ENCODE data around the gene SPTBN2. TPM values are rescaled to one million over a fixed set of nuclear protein-coding genes. Genes with fewer than 3 reads are reported as not detected.
A peak's percentile ranks its signal among the peaks of the same experiment; 100 is the strongest.

The SPTBN2 gene
- polyA plus RNA-seq, 2 of the 4 experiments (the other 2 are of a cell fraction) = 4.4 to 9.9 TPM

DNA sequence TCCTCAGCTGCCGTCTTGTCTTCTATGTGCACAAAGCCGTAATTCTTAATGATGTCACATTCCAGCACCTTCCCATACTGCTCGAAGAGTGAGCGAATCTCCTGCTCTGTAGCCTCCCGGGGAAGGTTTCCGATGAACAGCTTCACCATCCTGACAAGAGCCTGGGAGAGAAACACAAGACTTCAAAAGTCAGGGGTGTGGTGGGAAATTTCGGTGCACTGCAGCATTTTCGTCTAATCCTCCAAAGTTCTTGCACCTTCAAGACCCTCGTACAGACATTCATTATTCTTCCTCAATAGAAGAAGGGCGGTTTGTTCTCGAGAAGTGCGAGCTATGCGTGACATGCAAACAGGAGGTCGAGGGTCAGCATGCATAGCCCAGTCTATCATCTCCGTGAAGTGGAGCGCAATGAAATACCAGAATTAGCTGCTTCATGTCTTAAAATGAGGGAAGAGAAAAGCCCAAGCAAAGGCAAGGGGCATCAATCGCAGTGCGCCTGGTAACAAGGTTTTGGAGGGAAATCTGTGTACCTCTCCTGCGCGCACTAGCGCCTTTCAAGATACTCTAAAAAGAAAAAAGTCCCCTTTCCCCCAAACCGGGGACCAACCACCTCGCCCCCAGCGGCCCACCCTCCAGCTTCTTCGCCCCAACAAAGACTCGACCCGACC is 52.0 kb downstream of the SPTBN2 start:
- Histone ChIP-seq H3K4me3 (peak overlapping the region; percentile 72), H3K9me3 (no peaks in the 10 kb centered on the region), H3K4me2 (peak overlapping the region; percentile 70), H3K27ac (peak overlapping the region; percentile 94 to 98), H3K4me1 (peaks cover 26% of the 10 kb centered on the region)
- whole genome bisulfite sequencing (ENCODE audit: missing lambda C conversion rate) = 46% methylated on average over 23 of the region's 27 CpGs
- POLR2A ChIA-PET = interaction anchor here (0.7 to 2.6 kb wide), 16 partner anchors 8 to 291 kb away, joined by 3 to 23 read pairs (median 8); partner anchors contain the start of genes ACTN3, DPP3, MRPL11 and RBM14
- FAIRE-seq (no peak), DNase-seq (ENCODE audit: low read depth in 1 of 2, low spot score in 1 of 2) (no peak), ATAC-seq (no peak)
- TF ChIP-seq RARB (CRISPR knock-in tag; IDR thresholded peaks at IDR 0.05) = no peak
- TF ChIP-seq CHD2 (IDR thresholded peaks at IDR 0.05; ENCODE audit: low read length, partially characterized antibody) = no peak
- CTCF ChIA-PET = interaction anchor here (0.6 to 5.7 kb wide), 15 partner anchors 9 to 288 kb away, joined by 3 to 63 read pairs (median 7); partner anchors contain the start of genes CCDC87, CCS, MRPL11 and NPAS4

DNA sequence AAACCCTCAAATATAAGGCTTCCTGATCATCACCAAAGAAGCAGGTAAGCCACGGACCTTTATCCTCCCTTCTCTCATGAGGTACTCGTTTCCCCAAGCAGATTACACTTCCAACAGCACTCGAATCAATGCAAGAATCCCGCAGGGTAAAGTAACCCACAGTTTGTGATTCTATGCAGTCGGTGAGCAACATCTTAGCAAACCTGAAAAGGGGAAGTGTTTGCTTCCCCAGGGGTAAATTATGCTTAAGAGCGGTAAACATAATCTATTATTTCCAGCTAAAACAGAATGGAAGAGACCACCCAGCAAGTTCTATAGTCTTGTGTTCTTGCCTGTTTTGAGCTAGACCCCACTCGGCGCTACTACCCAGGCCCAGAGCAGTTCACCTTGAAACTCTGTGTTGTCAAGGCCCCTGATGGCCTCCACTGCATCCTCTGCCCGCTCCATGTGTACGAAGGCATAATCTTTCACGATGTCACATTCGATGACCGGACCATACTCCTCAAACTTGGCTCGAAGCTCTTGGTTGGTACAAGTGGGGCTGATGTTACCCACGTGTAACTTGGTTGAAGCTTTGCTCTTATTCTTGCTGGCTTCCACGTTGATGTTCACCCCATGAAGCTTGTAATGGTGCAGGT is 52.6 kb downstream of the SPTBN2 start:
- DNase-seq (ENCODE audit: low read depth in 1 of 2, low spot score in 1 of 2) (no peak), ATAC-seq (no peak), FAIRE-seq (no peak)
- POLR2A ChIA-PET = interaction anchor here (2.5 to 2.6 kb wide), 2 partner anchors 70 to 196 kb away, joined by 10 to 17 read pairs; partner anchors contain the start of gene DPP3
- Histone ChIP-seq H3K4me1 (peaks cover 26% of the 10 kb centered on the region), H3K27ac (no peak overlapping the region), H3K4me2 (peak overlapping the region; percentile 70), H3K9me3 (no peaks in the 10 kb centered on the region), H3K4me3 (no peak overlapping the region; the same call in 2 of the 3 replicates)
- CTCF ChIA-PET = interaction anchor here (0.6 to 5.7 kb wide), 7 partner anchors 39 to 288 kb away, joined by 3 to 63 read pairs (median 7); partner anchors contain the start of genes CCDC87, CCS and MRPL11
- WGBS (ENCODE audit: missing lambda C conversion rate) = 92% methylated on average over 16 of the region's 16 CpGs
- TF ChIP-seq, protein P1, sequence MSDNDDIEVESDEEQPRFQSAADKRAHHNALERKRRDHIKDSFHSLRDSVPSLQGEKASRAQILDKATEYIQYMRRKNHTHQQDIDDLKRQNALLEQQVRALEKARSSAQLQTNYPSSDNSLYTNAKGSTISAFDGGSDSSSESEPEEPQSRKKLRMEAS (IDR thresholded peaks at IDR 0.05) = no peak
- no peak for TF ChIP-seq HOXB13 (CRISPR knock-in tag; IDR thresholded peaks at IDR 0.05; ENCODE audit: low read depth)
- no peak for TF ChIP-seq ZSCAN20 (CRISPR knock-in tag; IDR thresholded peaks at IDR 0.05)

DNA sequence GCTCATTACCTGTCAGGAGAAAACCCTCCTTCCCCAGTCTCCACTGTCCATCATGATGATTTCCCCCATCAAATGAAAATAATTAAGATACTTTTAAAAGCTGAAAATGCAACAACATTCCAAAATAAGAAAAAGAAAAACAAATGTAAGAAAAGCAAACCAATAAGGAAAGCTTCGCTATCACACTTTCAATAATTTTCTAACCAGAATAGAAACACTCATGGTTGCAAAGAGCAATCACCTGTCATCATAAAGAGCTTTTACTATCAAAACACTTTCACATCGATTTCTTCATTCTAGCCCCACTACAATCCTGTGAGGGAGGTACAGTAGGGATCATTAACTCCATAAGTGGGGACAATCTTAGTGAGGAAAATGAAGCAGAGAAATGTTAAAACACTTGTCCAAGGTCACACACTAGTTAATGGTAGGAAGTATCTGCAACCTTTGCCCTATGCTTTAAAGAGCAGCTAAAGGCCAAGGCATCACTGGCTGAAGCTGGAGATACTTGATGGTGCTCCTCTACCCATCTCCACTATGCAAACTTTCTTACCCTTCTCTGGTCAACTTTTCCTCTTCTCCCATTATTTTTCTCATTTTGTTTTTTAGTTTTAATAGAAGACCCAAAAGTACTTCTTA is 53.9 kb downstream of the SPTBN2 start:
- FAIRE-seq = no peak
- WGBS (ENCODE audit: missing lambda C conversion rate) = 62% methylated on average over 2 of the region's 2 CpGs
- POLR2A ChIA-PET = no interaction called here

DNA sequence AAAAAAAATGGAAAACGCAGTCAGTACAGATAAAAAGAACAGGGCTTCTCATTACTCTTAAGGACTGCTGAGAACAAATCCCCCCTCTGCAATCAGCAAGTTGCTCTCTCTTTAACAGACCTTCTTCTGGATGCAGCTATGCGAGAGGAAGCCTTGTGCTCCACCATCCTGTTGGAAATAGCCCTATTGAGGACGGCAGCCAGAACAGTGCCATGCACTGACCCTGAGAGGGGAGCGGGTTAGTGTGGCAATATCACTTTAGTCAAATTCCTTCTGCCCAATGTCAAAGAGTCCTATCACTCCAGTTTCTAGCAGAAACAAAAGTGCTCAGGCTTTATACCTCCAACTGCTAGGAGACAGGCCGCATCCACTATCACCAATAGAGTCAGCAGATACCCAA is 58.2 kb downstream of the SPTBN2 start:
- Histone ChIP-seq H3K27ac (no peak overlapping the region), H3K4me3 (no peak overlapping the region), H3K4me2 (no peak overlapping the region), H3K9me3 (no peaks in the 10 kb centered on the region), H3K4me1 (peaks cover 12% of the 10 kb centered on the region; the same call in 1 of the 3 replicates)
- CTCF ChIA-PET = interaction anchor here (1.0 kb wide), 1 partner anchor 17 kb away, joined by 3 read pairs; no protein-coding TSS in a partner anchor
- no peak for TF ChIP-seq PHF8 (IDR thresholded peaks at IDR 0.05; ENCODE audit: borderline replicate concordance, low read depth)
- POLR2A ChIA-PET = no interaction called here
- no peak for FAIRE-seq
- no peak for DNase-seq (ENCODE audit: low read depth in 1 of 2, low spot score in 1 of 2)
- ATAC-seq = no peak; a peak in 1 of 6 replicates
- 92% methylated on average over 5 of the region's 5 CpGs for WGBS (ENCODE audit: missing lambda C conversion rate)

More for the DNA sequence above, 53.9 kb downstream of the SPTBN2 start:
- TF ChIP-seq MAFK (IDR thresholded peaks at IDR 0.05; ENCODE audit: partially characterized antibody) (no peak), CHD4 (IDR thresholded peaks at IDR 0.05; ENCODE audit: borderline replicate concordance) (no peak), NR3C1 (IDR thresholded peaks at IDR 0.05) (no peak)
- Histone ChIP-seq H3K9me3 (no peaks in the 10 kb centered on the region), H3K4me2 (peak overlapping the region; percentile 70; the same call in 1 of the 3 replicates), H3K27ac (no peak overlapping the region), H3K4me1 (peaks cover 26% of the 10 kb centered on the region), H3K4me3 (no peak overlapping the region)
- no peak for ATAC-seq
- no peak for DNase-seq (ENCODE audit: low read depth in 1 of 2, low spot score in 1 of 2)
- CTCF ChIA-PET = interaction anchor here (0.9 to 1.3 kb wide), 2 partner anchors 14 to 21 kb away, joined by 3 read pairs; no protein-coding TSS in a partner anchor

DNA sequence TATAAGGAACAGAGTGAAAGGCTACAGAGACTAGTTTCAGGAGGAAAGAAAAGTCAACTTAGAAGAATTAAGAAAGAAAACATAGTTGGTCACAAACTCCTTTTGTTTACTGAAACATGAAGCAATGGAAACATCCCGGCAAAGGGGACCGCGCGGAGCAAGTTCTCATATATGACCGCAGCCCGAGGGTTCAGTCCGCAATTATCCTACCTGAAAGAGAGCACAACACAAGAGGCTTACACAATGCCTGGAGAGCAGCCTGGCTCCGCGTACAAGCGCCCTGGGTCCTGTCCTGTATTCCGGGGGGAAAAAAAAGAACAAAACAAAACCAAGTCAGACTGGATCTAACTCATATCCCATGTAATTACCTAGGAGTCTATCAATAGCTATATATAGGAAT is 63.6 kb downstream of the SPTBN2 start:
- H3K4me3 ChIP-seq = no peak overlapping the region
- ChIA-PET CTCF (interaction anchor here (0.9 to 3.5 kb wide), 4 partner anchors 9 to 86 kb away, joined by 3 to 17 read pairs (median 4); partner anchors contain the start of gene RBM4B), POLR2A (interaction anchor here (4.8 kb wide), 1 partner anchor 13 kb away, joined by 22 read pairs; the partner anchor contains the start of gene RBM4B)
- no peaks in the 10 kb centered on the region for H3K9me3 ChIP-seq
- H3K4me2 ChIP-seq = no peak overlapping the region
- TF ChIP-seq FOXS1 (CRISPR knock-in tag; IDR thresholded peaks at IDR 0.05) (no peak), ZNF302 (CRISPR knock-in tag; IDR thresholded peaks at IDR 0.05) (no peak), ESRRA (IDR thresholded peaks at IDR 0.05; ENCODE audit: borderline replicate concordance, low read length) (no peak), BHLHE40 (IDR thresholded peaks at IDR 0.05; ENCODE audit: low read depth, low read length) (no peak), EHMT2 (IDR thresholded peaks at IDR 0.05; ENCODE audit: low read depth) (no peak)
- TF ChIP-seq, protein P2, sequence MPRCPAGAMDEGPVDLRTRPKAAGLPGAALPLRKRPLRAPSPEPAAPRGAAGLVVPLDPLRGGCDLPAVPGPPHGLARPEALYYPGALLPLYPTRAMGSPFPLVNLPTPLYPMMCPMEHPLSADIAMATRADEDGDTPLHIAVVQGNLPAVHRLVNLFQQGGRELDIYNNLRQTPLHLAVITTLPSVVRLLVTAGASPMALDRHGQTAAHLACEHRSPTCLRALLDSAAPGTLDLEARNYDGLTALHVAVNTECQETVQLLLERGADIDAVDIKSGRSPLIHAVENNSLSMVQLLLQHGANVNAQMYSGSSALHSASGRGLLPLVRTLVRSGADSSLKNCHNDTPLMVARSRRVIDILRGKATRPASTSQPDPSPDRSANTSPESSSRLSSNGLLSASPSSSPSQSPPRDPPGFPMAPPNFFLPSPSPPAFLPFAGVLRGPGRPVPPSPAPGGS (IDR thresholded peaks at IDR 0.05) = no peak
- TF ChIP-seq, protein P3, sequence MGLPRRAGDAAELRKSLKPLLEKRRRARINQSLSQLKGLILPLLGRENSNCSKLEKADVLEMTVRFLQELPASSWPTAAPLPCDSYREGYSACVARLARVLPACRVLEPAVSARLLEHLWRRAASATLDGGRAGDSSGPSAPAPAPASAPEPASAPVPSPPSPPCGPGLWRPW (IDR thresholded peaks at IDR 0.05) = no peak
- H3K27ac ChIP-seq = no peak overlapping the region
- WGBS (ENCODE audit: missing lambda C conversion rate) = 92% methylated on average over 11 of the region's 11 CpGs
- no peak for DNase-seq (ENCODE audit: low read depth in 1 of 2, low spot score in 1 of 2)
- no peaks in the 10 kb centered on the region for H3K4me1 ChIP-seq
- no peak for FAIRE-seq
- no peak for ATAC-seq
